ENCODE measurements around the gene MRTFA.

DNA sequence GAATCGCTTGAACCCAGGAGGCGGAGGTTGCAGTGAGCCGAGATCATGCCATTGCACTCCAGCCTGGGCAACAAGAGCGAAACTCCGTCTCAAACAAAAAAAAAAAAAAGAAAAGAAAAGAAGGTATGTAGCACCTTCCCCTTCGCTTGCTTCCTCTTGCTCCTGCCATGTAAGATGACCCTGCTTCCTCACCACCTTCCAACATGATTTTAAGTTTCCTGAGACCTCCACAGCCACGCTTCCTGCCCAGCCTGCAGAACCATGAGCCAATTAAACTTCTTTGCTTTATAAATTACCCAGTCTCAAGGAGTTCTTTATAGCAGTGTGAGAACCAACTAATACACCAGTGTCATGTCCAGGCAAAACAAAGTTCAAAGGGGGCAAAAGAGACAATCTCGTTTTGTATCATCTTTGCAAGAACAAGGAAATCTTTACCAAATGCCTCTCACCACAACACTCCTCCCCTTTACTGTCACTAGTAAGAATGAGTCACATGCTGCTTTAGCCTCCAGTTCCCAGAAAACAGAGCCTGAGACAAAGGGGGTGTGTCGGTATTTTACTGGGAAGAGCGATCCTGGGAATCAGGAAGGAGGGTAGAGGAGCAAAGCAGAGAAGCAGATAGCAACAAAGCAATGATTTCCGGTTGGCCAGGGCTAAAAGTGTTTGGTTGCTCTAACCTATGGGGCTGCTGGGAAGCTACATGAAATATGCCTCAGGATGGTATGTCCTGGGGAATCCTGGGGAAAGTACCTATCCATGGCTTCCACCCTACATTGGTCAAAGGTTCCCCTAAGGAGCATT, 32.3 kb upstream of the MRTFA start:
- TF ChIP-seq SP1 (IDR thresholded peaks at IDR 0.05): no peak
- TF ChIP-seq FOXA1 (IDR thresholded peaks at IDR 0.05): no peak
- no peak for TF ChIP-seq ZNF384 (IDR thresholded peaks at IDR 0.05)
- no peak for TF ChIP-seq ELF4 (IDR thresholded peaks at IDR 0.05)
- no peak for TF ChIP-seq TARDBP (IDR thresholded peaks at IDR 0.05)
